ENCODE measurements around the gene ABLIM2. TPM values are rescaled to one million over a fixed set of nuclear protein-coding genes. Genes with fewer than 3 reads are reported as not detected.

Gene ABLIM2
- total and polyA plus RNA-seq, 2 of the 13 experiments (the other 11 are each of a cell fraction or from before 2014, with no cell fraction given) = 0.20 to 0.37 TPM

DNA sequence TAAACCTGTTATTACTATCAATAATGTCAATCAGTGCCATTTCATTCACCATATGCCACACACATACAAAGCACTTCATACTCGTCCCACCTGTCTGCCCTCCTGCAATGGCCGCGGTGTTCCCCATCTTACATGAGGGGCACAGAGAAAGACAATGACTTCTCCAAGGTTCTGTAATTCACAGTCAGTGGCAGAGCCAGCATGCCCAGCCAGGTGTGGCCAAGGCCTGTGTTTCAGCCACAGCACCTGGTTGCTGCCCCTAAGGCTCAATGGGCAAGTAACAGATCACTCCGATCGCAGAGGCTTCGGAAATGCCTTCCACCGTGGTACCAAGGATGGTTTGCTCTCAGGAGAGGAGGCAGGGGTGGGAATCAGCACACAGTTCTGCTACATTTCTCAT, 229.9 kb downstream of the ABLIM2 start:
- BruUV-seq (replicated peaks) = no TSS peak
- Histone ChIP-seq H3K4me2 (ENCODE audit: low read depth, low read length) (no peak overlapping the region), H4K20me1 (ENCODE audit: insufficient read depth, low read length) (no peaks in the 10 kb centered on the region), H3K4me1 (ENCODE audit: insufficient read depth, low read length) (peaks cover 34% of the 10 kb centered on the region), H3K27me3 (ENCODE audit: control insufficient read depth in 1 of 2, insufficient read depth in 2 of 2, low read length in 2 of 2) (no peaks in the 10 kb centered on the region), H3K9me3 (ENCODE audit: low read length) (peaks cover 9% of the 10 kb centered on the region), H3K36me3 (replicated peaks in 1 of 2; ENCODE audit: control insufficient read depth in 1 of 2, insufficient read depth in 2 of 2, low read length in 2 of 2) (no peaks in the 10 kb centered on the region; a peak in 1 of 5 replicates), H3K4me3 (replicated peaks in 1 of 3; ENCODE audit: insufficient read depth in 1 of 3, low read depth in 2 of 3, low read length in 3 of 3) (no peak overlapping the region), H3K79me2 (ENCODE audit: insufficient read depth, low read length) (peaks cover 10% of the 10 kb centered on the region), H3K9ac (ENCODE audit: insufficient read depth, low read depth, low read length) (no peak overlapping the region), H3K27ac (ENCODE audit: extremely low read length, insufficient read depth, low read length) (no peak overlapping the region), H2AFZ (ENCODE audit: low read length) (no peak overlapping the region)
- ChIA-PET CTCF (ENCODE audit: low intra/inter-chr PET ratio, low total read pairs) (interaction anchor here (1.9 kb wide), 1 partner anchor 125 kb away, joined by 6 read pairs; no protein-coding TSS in a partner anchor), POLR2A (no interaction called here)
- peak; percentile 37 for ATAC-seq
- WGBS (ENCODE audit: low lambda C conversion rate) = 96% methylated on average over 7 of the region's 7 CpGs
- intact Hi-C loops (cut with micrococcal nuclease; ENCODE audit: unreplicated experiment) = loop anchor here (1.0 to 5.0 kb wide), 4 partner anchors 52 to 124 kb away; no protein-coding TSS in a partner anchor
- in situ Hi-C loops (cut with HindIII; ENCODE audit: extremely low pct_ligation_motif_present, low pct_unique_long_range_greater_than_20kb) = no loop called here
- no peak for FAIRE-seq
- DNase-seq (ENCODE audit: low spot score) = no peak
- TF ChIP-seq ZNF850 (CRISPR knock-in tag; conservative IDR thresholded peaks at IDR 0.05) (no peak), ATF7 (IDR thresholded peaks at IDR 0.05) (no peak), ATF7 (CRISPR knock-in tag; IDR thresholded peaks at IDR 0.05) (no peak), ZNF225 (CRISPR knock-in tag; IDR thresholded peaks at IDR 0.05) (no peak), AKAP8 (CRISPR knock-in tag; IDR thresholded peaks at IDR 0.05) (no peak), ZNF841 (CRISPR knock-in tag; IDR thresholded peaks at IDR 0.05; ENCODE audit: borderline replicate concordance) (no peak), HCFC1 (IDR thresholded peaks at IDR 0.05; ENCODE audit: low read depth, low read length) (no peak), ARHGAP35 (CRISPR knock-in tag; IDR thresholded peaks at IDR 0.05; ENCODE audit: borderline replicate concordance) (no peak), MXD4 (CRISPR knock-in tag; IDR thresholded peaks at IDR 0.05) (no peak), ARNT2 (CRISPR knock-in tag; IDR thresholded peaks at IDR 0.05; ENCODE audit: low read depth) (no peak), KDM5B (CRISPR knock-in tag; IDR thresholded peaks at IDR 0.05; ENCODE audit: borderline replicate concordance) (no peak), FOSL2 (CRISPR knock-in tag; IDR thresholded peaks at IDR 0.05) (no peak), PITX1 (CRISPR knock-in tag; IDR thresholded peaks at IDR 0.05) (no peak)
- TF ChIP-seq, protein P1, sequence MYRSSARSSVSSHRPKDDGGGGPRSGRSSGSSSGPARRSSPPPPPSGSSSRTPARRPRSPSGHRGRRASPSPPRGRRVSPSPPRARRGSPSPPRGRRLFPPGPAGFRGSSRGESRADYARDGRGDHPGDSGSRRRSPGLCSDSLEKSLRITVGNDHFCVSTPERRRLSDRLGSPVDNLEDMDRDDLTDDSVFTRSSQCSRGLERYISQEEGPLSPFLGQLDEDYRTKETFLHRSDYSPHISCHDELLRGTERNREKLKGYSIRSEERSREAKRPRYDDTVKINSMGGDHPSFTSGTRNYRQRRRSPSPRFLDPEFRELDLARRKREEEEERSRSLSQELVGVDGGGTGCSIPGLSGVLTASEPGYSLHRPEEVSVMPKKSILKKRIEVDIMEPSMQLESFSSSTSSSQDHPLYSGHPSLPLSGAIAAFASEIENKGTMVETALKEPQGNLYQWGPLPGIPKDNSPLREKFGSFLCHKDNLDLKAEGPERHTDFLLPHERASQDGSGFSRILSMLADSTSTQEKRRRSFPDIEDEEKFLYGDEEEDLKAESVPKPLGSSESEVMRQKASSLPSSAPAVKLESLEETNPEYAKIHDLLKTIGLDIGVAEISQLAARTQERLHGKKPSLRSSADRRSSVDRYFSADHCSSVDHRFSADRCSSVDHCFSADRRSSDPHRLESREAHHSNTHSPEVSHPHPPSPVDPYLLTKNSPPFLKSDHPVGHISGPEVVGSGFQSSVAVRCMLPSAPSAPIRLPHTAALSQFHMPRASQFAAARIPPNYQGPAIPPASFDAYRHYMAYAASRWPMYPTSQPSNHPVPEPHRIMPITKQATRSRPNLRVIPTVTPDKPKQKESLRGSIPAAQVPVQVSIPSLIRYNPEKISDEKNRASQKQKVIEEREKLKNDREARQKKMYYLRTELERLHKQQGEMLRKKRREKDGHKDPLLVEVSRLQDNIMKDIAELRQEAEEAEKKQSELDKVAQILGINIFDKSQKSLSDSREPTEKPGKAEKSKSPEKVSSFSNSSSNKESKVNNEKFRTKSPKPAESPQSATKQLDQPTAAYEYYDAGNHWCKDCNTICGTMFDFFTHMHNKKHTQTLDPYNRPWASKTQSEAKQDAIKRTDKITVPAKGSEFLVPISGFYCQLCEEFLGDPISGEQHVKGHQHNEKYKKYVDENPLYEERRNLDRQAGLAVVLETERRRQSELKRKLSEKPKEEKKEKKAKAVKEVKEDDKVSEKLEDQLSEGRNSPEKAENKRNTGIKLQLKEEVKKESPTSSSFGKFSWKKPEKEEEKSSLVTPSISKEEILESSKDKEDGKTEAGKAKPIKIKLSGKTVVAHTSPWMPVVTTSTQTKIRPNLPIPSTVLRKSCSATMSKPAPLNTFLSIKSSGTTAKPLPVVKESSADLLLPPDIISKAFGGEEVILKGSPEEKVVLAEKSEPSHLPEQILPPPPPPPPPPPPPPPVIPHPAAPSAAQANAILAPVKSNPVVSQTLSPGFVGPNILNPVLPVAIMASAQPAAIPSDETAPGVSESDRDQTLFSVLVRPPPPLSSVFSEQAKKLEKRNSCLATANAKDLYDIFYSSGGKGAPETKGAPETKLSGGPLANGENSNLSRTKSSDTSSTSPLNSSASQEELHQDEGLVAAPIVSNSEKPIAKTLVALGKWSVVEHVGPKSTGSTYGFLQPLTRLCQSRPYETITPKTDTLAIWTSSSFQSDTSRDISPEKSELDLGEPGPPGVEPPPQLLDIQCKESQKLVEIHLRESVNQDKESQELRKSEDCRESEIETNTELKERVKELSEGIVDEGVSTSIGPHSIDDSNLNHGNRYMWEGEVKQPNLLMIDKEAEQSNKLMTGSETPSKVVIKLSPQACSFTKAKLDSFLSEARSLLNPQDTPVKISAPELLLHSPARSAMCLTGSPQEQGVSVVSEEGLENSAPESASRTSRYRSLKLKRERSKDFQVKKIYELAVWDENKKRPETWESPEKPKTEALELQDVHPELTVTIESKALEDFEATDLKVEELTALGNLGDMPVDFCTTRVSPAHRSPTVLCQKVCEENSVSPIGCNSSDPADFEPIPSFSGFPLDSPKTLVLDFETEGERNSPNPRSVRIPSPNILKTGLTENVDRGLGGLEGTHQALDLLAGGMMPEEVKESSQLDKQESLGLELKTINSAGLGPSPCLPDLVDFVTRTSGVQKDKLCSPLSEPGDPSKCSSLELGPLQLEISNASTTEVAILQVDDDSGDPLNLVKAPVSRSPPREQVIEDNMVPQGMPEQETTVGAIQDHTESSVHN (CRISPR knock-in tag; IDR thresholded peaks at IDR 0.05) = no peak

Measured in HepG2 (cell line).